GM12878 (cell line): ENCODE data around the gene RRAGD. TPM values are rescaled to one million over a fixed set of nuclear protein-coding genes. Genes with fewer than 3 reads are reported as not detected.

Experiments used
- ATAC-seq: fragments of 200-7000 bp; cut with Tn5 transposase; 3 replicates; pipeline ENCODE4 v1.9.1; 2020; ENCODE audit warnings: mild to moderate bottlenecking, moderate library complexity
- BruUV-seq: library from RNA; stranded (reverse); fragments of 400-500 nt; replicated peaks from 2 replicates; lab custom pipeline; 2021; lab: Mats Ljungman, UMichigan
- CTCF ChIA-PET: fragments of 300-600 bp; sonication (Branson Sonifier 250); formaldehyde crosslinking; extraction: SDS; loops from one replicate; lab custom pipeline; 2021; ENCODE audit warnings: inconsistent platforms; lab: Yijun Ruan, JAX
- POLR2A ChIA-PET: fragments of 350-600 bp; formaldehyde crosslinking; extraction: SDS; loops from one replicate; lab custom pipeline; 2021; ENCODE audit warnings: inconsistent platforms; lab: Charles Lee
- RAD21 ChIA-PET: fragments of 300-600 bp; sonication (Branson Sonifier 250); formaldehyde crosslinking; loops from one replicate; lab custom pipeline; 2023; ENCODE audit warnings: antibody characterized with exemption; ENCODE audit not compliant: unreplicated experiment; lab: Charles Lee
- SMC1A ChIA-PET: fragments of 300-600 bp; sonication (Branson Sonifier 250); formaldehyde crosslinking; loops from one replicate; lab custom pipeline; 2023; ENCODE audit not compliant: unreplicated experiment, uncharacterized antibody; lab: Charles Lee
- DNase-seq: peaks from one replicate; pipeline ENCODE4 v3.0.0-alpha.2; 2011; ENCODE audit warnings: low read depth, low spot score
- FAIRE-seq: peaks from 3 replicates; lab custom pipeline; 2011; peaks lifted over from hg19 to GRCh38; lab: Jason Lieb, UNC
- H2AFZ ChIP-seq: 2 replicates; pipeline ENCODE4 v1.6.0; 2011; ENCODE audit warnings: low read depth, low read length, control low read depth; ENCODE audit not compliant: control insufficient read depth
- H3K27ac ChIP-seq: 2 replicates; pipeline ENCODE4 v1.5.1; 2011; ENCODE audit warnings: control low read depth; ENCODE audit not compliant: control insufficient read depth, insufficient read depth
- H3K27me3 ChIP-seq, 2 experiments: replicated peaks in 1 of 2; 2 replicates each; pipeline versions ENCODE4 v1.6.0 to v1.6.1; 2011; ENCODE audit warnings: low read length in 1 of 2; ENCODE audit not compliant: control insufficient read depth in 2 of 2, insufficient read depth in 2 of 2
- H3K36me3 ChIP-seq, 2 experiments: 2 replicates each; pipeline ENCODE4 v1.5.1; 2011; ENCODE audit warnings: low read length in 1 of 2; ENCODE audit not compliant: control insufficient read depth in 2 of 2, insufficient read depth in 2 of 2
- H3K4me1 ChIP-seq: 2 replicates; pipeline ENCODE4 v1.6.1; 2011; ENCODE audit warnings: mild to moderate bottlenecking, low read length, moderate library complexity, mixed read lengths; ENCODE audit not compliant: control insufficient read depth, insufficient read depth
- H3K4me2 ChIP-seq: 2 replicates; pipeline ENCODE4 v1.6.0; 2011; ENCODE audit warnings: control low read depth; ENCODE audit not compliant: control insufficient read depth, insufficient read depth
- H3K4me3 ChIP-seq: fragments of 200-600 bp; sonication (generic); 2 replicates; pipeline ENCODE4 v1.5.1; 2016
- H3K79me2 ChIP-seq: 2 replicates; pipeline ENCODE4 v1.6.0; 2011; ENCODE audit warnings: low read length; ENCODE audit not compliant: control insufficient read depth, insufficient read depth
- H3K9ac ChIP-seq: 2 replicates; pipeline ENCODE4 v1.8.0; 2011; ENCODE audit warnings: low read length, control low read depth, mixed read lengths; ENCODE audit not compliant: control insufficient read depth, insufficient read depth
- H3K9me3 ChIP-seq: replicated peaks from 3 replicates; pipeline ENCODE4 v1.5.1; 2011; ENCODE audit warnings: mild to moderate bottlenecking, low read length; ENCODE audit not compliant: control insufficient read depth, insufficient read depth
- H4K20me1 ChIP-seq: 2 replicates; pipeline ENCODE4 v1.6.0; 2011; ENCODE audit not compliant: control insufficient read depth, insufficient read depth
- CBX3 ChIP-seq: fragments of 200-600 bp; sonication (generic); IDR thresholded peaks from 2 replicates; pipeline ENCODE4 v1.6.1; 2016; ENCODE audit warnings: low read depth, borderline replicate concordance
- CREB1 ChIP-seq: IDR thresholded peaks from 2 replicates; pipeline ENCODE4 v1.6.1; 2012; ENCODE audit warnings: low read depth, mild to moderate bottlenecking, inconsistent platforms
- CTCF ChIP-seq, 3 experiments: IDR thresholded peaks in 2 of 3; conservative IDR thresholded peaks in 1 of 3; 2 replicates each; pipeline ENCODE4 v1.5.1; 2011; ENCODE audit warnings: low read depth in 3 of 3, low read length in 3 of 3, mild to moderate bottlenecking in 3 of 3, control low read depth in 2 of 3, moderate library complexity in 2 of 3, inconsistent platforms in 1 of 3, mixed read lengths in 1 of 3; ENCODE audit not compliant: control insufficient read depth in 2 of 3, insufficient read depth in 1 of 3; ENCODE audit errors: extremely low read depth in 1 of 3
- ESRRA ChIP-seq: IDR thresholded peaks from 2 replicates; pipeline ENCODE4 v1.6.1; 2012; ENCODE audit warnings: mild to moderate bottlenecking, low read length, improper control_type of control experiment
- FOXM1 ChIP-seq: IDR thresholded peaks from 2 replicates; pipeline ENCODE4 v1.6.1; 2012; ENCODE audit warnings: low read depth, mild to moderate bottlenecking, inconsistent platforms, low read length, moderate library complexity
- JUNB ChIP-seq: IDR thresholded peaks from 2 replicates; pipeline ENCODE4 v1.6.1; 2016; ENCODE audit warnings: antibody characterized with exemption, mild to moderate bottlenecking
- MLLT1 ChIP-seq: fragments of 450-650 bp; IDR thresholded peaks from 2 replicates; pipeline ENCODE4 v1.6.1; 2016; ENCODE audit warnings: mild to moderate bottlenecking
- SMAD5 ChIP-seq: IDR thresholded peaks from 2 replicates; pipeline ENCODE4 v1.6.1; 2016; ENCODE audit warnings: antibody characterized with exemption, low read depth
- TARDBP ChIP-seq: IDR thresholded peaks from 2 replicates; pipeline ENCODE4 v1.6.1; 2016; ENCODE audit warnings: borderline replicate concordance
- WRNIP1 ChIP-seq: IDR thresholded peaks from 2 replicates; pipeline ENCODE4 v1.6.1; 2011; ENCODE audit warnings: low read depth, low read length, improper control_type of control experiment, borderline replicate concordance
- WGBS: methylation state at CpG from one replicate; pipeline ENCODE4 v1.1.6; 2016; ENCODE audit warnings: low lambda C conversion rate; ENCODE audit not compliant: insufficient replicate concordance, insufficient coverage; ENCODE audit errors: missing lambda C conversion rate; 5-methylcytosine and 5-hydroxymethylcytosine counted together
- in situ Hi-C: fragments of 300-500 bp; cut with MboI; formaldehyde crosslinking; loops from 9 replicates; pipeline ENCODE4 v1.14.3; 2018; ENCODE audit warnings: mixed read lengths
- intact Hi-C: fragments of 100-400 bp; cut with micrococcal nuclease; formaldehyde crosslinking; loops from one replicate; pipeline ENCODE4 v1.14.2; 2022; ENCODE audit not compliant: unreplicated experiment
- polyA plus RNA-seq, 11 experiments: library from polyadenylated mRNA; depleted of rRNA in 4 of 11; unstranded in 6 of 11; stranded (reverse) in 5 of 11; fragments of >200 nt; fragmentation: Nextera tagmentation in 4 of 11; fragmentation: Illumina TruSeq in 1 of 11; extraction: Ambion mirVana in 4 of 11; extraction: Trizol in 1 of 11; gene quantifications; 1 replicate in 1 of 11; 2 replicates in 10 of 11; pipeline versions ENCODE4 v1.2.1 to v1.2.3, GENCODE V29; 2011 to 2016; ENCODE audit warnings: inconsistent platforms in 2 of 11, missing spikeins in 2 of 11, low read depth in 1 of 11
- total RNA-seq, 4 experiments: library from RNA; depleted of rRNA in 3 of 4; stranded (reverse); fragments of >200 nt in 3 of 4; fragmentation: Illumina TruSeq in 1 of 4; extraction: Trizol in 1 of 4; gene quantifications; 2 replicates each; pipeline versions ENCODE4 v1.2.1 to v1.2.3, GENCODE V29; 2013 to 2021
- TF ChIP-seq, protein P1 (sequence below): fragments of 450-650 bp; IDR thresholded peaks from 2 replicates; pipeline ENCODE4 v1.6.1; 2017; ENCODE audit warnings: low read depth, mild to moderate bottlenecking, moderate library complexity
- TF ChIP-seq, protein P2 (sequence below): fragments of 450-650 bp; formaldehyde crosslinking; IDR thresholded peaks from 2 replicates; pipeline ENCODE4 v1.5.0; 2022; ENCODE audit warnings: mild to moderate bottlenecking, missing genetic modification characterization

RRAGD gene
- total and polyA plus RNA-seq, 10 of the 15 experiments (the other 5 are each of a cell fraction or from before 2014, with no cell fraction given) = 4.6 to 17.4 (median 8.5) TPM

- peak; percentile 97 for FAIRE-seq
- TF ChIP-seq MLLT1 (peak; percentile 96), ESRRA (no peak), CBX3 (no peak), SMAD5 (no peak), WRNIP1 (0 out of 2 replicates have a peak, but pooled peaks have one; percentile 84), JUNB (peak; percentile 93), TARDBP (no peak), CTCF (IDR thresholded peaks at IDR 0.05 in 2 of 3, conservative IDR thresholded peaks at IDR 0.05 in 1 of 3; ENCODE audit: control insufficient read depth in 2 of 3, extremely low read depth in 1 of 3, insufficient read depth in 1 of 3, low read depth in 3 of 3, low read length in 3 of 3) (no peak), FOXM1 (peak; percentile 99), CREB1 (peak; percentile 69)
- TF ChIP-seq, protein P1, sequence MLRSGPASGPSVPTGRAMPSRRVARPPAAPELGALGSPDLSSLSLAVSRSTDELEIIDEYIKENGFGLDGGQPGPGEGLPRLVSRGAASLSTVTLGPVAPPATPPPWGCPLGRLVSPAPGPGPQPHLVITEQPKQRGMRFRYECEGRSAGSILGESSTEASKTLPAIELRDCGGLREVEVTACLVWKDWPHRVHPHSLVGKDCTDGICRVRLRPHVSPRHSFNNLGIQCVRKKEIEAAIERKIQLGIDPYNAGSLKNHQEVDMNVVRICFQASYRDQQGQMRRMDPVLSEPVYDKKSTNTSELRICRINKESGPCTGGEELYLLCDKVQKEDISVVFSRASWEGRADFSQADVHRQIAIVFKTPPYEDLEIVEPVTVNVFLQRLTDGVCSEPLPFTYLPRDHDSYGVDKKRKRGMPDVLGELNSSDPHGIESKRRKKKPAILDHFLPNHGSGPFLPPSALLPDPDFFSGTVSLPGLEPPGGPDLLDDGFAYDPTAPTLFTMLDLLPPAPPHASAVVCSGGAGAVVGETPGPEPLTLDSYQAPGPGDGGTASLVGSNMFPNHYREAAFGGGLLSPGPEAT = peak; percentile 97
- TF ChIP-seq, protein P2, sequence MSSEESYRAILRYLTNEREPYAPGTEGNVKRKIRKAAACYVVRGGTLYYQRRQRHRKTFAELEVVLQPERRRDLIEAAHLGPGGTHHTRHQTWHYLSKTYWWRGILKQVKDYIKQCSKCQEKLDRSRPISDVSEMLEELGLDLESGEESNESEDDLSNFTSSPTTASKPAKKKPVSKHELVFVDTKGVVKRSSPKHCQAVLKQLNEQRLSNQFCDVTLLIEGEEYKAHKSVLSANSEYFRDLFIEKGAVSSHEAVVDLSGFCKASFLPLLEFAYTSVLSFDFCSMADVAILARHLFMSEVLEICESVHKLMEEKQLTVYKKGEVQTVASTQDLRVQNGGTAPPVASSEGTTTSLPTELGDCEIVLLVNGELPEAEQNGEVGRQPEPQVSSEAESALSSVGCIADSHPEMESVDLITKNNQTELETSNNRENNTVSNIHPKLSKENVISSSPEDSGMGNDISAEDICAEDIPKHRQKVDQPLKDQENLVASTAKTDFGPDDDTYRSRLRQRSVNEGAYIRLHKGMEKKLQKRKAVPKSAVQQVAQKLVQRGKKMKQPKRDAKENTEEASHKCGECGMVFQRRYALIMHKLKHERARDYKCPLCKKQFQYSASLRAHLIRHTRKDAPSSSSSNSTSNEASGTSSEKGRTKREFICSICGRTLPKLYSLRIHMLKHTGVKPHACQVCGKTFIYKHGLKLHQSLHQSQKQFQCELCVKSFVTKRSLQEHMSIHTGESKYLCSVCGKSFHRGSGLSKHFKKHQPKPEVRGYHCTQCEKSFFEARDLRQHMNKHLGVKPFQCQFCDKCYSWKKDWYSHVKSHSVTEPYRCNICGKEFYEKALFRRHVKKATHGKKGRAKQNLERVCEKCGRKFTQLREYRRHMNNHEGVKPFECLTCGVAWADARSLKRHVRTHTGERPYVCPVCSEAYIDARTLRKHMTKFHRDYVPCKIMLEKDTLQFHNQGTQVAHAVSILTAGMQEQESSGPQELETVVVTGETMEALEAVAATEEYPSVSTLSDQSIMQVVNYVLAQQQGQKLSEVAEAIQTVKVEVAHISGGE (CRISPR knock-in tag) = no peak
Observed at GRCh38 chr6:89387516-89388201, 24.4 kb downstream of the RRAGD start.

More at GRCh38 chr6:89387516-89388201, 24.4 kb downstream of the RRAGD start:
- in situ Hi-C loops = no loop called here
- DNase-seq (peak; percentile 95), ATAC-seq (peak; percentile 93)
- ChIA-PET CTCF (interaction anchor here (0.7 to 2.5 kb wide), 4 partner anchors 11 to 974 kb away, joined by 3 to 22 read pairs (median 6); no protein-coding TSS in a partner anchor), POLR2A (interaction anchor here (1.1 to 1.5 kb wide), 2 partner anchors 15 to 31 kb away, joined by 3 to 4 read pairs; no protein-coding TSS in a partner anchor), RAD21 (interaction anchor here (0.9 to 1.8 kb wide), 4 partner anchors 16 to 50 kb away, joined by 3 to 10 read pairs (median 4); no protein-coding TSS in a partner anchor), SMC1A (interaction anchor here (0.9 to 2.4 kb wide), 8 partner anchors 9 to 289 kb away, joined by 3 to 8 read pairs (median 3); no protein-coding TSS in a partner anchor)
- H3K79me2 ChIP-seq = peaks cover 23% of the 10 kb centered on the region
- H2AFZ ChIP-seq = no peak overlapping the region
- peak overlapping the region; percentile 60 for H3K27ac ChIP-seq
- H3K9me3 ChIP-seq = no peaks in the 10 kb centered on the region; the same call in 1 of the 3 replicates
- peaks cover 21% of the 10 kb centered on the region for H3K4me1 ChIP-seq
- 31% methylated on average over 9 of the region's 9 CpGs for WGBS
- no TSS peak for BruUV-seq
- no peak overlapping the region for H3K9ac ChIP-seq
- intact Hi-C loops = loop anchor here (1.0 kb wide), 1 partner anchor 12 kb away; no protein-coding TSS in a partner anchor
- H3K4me2 ChIP-seq = peak overlapping the region; percentile 64
- no peaks in the 10 kb centered on the region; a peak in 1 of 4 replicates for H3K36me3 ChIP-seq
- H4K20me1 ChIP-seq = no peaks in the 10 kb centered on the region
- H3K27me3 ChIP-seq = no peaks in the 10 kb centered on the region
- peak overlapping the region; percentile 48; the same call in 1 of the 2 replicates for H3K4me3 ChIP-seq
